Naive thymus-derived CD4-positive, alpha-beta T cell (primary cell): ENCODE measurements around the gene ATP9A. TPM values are rescaled to one million over a fixed set of nuclear protein-coding genes. Genes with fewer than 3 reads are reported as not detected.

Experiments
- ATAC-seq: fragments of 150-1000 bp; cut with Tn5 transposase; 2 replicates; pipeline ENCODE4 v1.10.0; 2021; ENCODE audit warnings: mild to moderate bottlenecking, moderate library complexity
- CTCF ChIA-PET: fragments of 350-600 bp; sonication (Branson Sonifier 250); formaldehyde crosslinking; loops from one replicate; lab custom pipeline; 2021; ENCODE audit warnings: antibody characterized with exemption; lab: Charles Lee
- POLR2A ChIA-PET: fragments of 350-600 bp; sonication (Branson Sonifier 250); formaldehyde crosslinking; loops from one replicate; lab custom pipeline; 2021; ENCODE audit warnings: antibody characterized with exemption, inconsistent platforms; lab: Charles Lee
- DNase-seq, 9 donors: peaks; one replicate each; pipeline versions ENCODE4 v3.0.0 to v3.0.0-alpha.2; 2020 to 2022; ENCODE audit warnings: mixed read lengths in 1 of 9
- H3K27ac ChIP-seq: one replicate; pipeline ENCODE4 v1.7.0; 2013; ENCODE audit warnings: mild to moderate bottlenecking, low read depth, low read length, moderate library complexity
- H3K27me3 ChIP-seq, 2 donors: one replicate each; pipeline ENCODE4 v1.7.0; 2013; ENCODE audit warnings: low read length in 2 of 2, mild to moderate bottlenecking in 2 of 2, moderate library complexity in 2 of 2; ENCODE audit not compliant: control insufficient read depth in 2 of 2, insufficient read depth in 2 of 2
- H3K36me3 ChIP-seq, 3 experiments: 1 replicate in 2 of 3; 2 replicates in 1 of 3; pipeline ENCODE4 v1.7.0; 2013; ENCODE audit warnings: low read length in 3 of 3, mild to moderate bottlenecking in 3 of 3, moderate library complexity in 1 of 3; ENCODE audit not compliant: insufficient read depth in 3 of 3, control insufficient read depth in 2 of 3
- H3K4me1 ChIP-seq, 2 donors: one replicate each; pipeline ENCODE4 v1.7.0; 2013; ENCODE audit warnings: low read length in 2 of 2, mild to moderate bottlenecking in 2 of 2, moderate library complexity in 1 of 2; ENCODE audit not compliant: control insufficient read depth in 2 of 2, insufficient read depth in 2 of 2
- H3K4me3 ChIP-seq: 2 replicates; pipeline ENCODE4 v1.7.0; 2013; ENCODE audit warnings: mild to moderate bottlenecking, low read length
- H3K9me3 ChIP-seq, 3 experiments: 1 replicate in 2 of 3; 2 replicates in 1 of 3; pipeline ENCODE4 v1.7.0; 2013; ENCODE audit warnings: low read length in 3 of 3; ENCODE audit not compliant: control insufficient read depth in 2 of 3
- H3K27ac Mint-ChIP-seq, 9 donors: one replicate each; pipeline ENCODE4 v1.8.0; 2020 to 2022; ENCODE audit warnings: mixed read lengths in 9 of 9, mild to moderate bottlenecking in 8 of 9, moderate library complexity in 5 of 9, inconsistent platforms in 2 of 9
- H3K27me3 Mint-ChIP-seq, 5 donors: one replicate each; pipeline ENCODE4 v1.8.0; 2021 to 2022; ENCODE audit warnings: mixed read lengths in 5 of 5, mild to moderate bottlenecking in 1 of 5
- H3K36me3 Mint-ChIP-seq, 5 donors: one replicate each; pipeline ENCODE4 v1.8.0; 2020 to 2022; ENCODE audit warnings: mixed read lengths in 5 of 5, mild to moderate bottlenecking in 3 of 5, inconsistent platforms in 1 of 5
- H3K4me1 Mint-ChIP-seq, 7 donors: one replicate each; pipeline ENCODE4 v1.8.0; 2020 to 2022; ENCODE audit warnings: mixed read lengths in 7 of 7, mild to moderate bottlenecking in 3 of 7, inconsistent platforms in 1 of 7
- H3K4me3 Mint-ChIP-seq, 10 donors: one replicate each; pipeline ENCODE4 v1.8.0; 2020 to 2022; ENCODE audit warnings: mild to moderate bottlenecking in 10 of 10, mixed read lengths in 10 of 10, moderate library complexity in 6 of 10, inconsistent platforms in 2 of 10
- H3K9me3 Mint-ChIP-seq, 11 donors: one replicate each; pipeline ENCODE4 v1.8.0; 2020 to 2022; ENCODE audit warnings: mixed read lengths in 11 of 11, mild to moderate bottlenecking in 4 of 11, inconsistent platforms in 1 of 11, moderate library complexity in 1 of 11
- intact Hi-C, 2 donors: fragments of 100-400 bp; cut with micrococcal nuclease; formaldehyde crosslinking; loops; one replicate each; pipeline ENCODE4 v1.15.1; 2023
- polyA plus RNA-seq, 2 donors: library from polyadenylated mRNA; unstranded; fragments of 300-500 nt; fragmentation: Illumina TruSeq; gene quantifications; one replicate each; pipeline ENCODE4 v1.2.3, GENCODE V29; 2021
- total RNA-seq, 6 experiments: library from RNA in 5 of 6; stranded (reverse) in 5 of 6; gene quantifications; 1 replicate in 5 of 6; 2 replicates in 1 of 6; pipeline ENCODE4 v1.2.3 and lab custom pipeline; 2021 to 2026

ATP9A gene
- total and polyA plus RNA-seq, 7 experiments from 2014 or later = 0.05 to 2.0 (median 0.83) TPM; not detected in 3

GRCh38 chr20:51628533-51629398, 139.4 kb downstream of the ATP9A start:
- ChIA-PET CTCF (interaction anchor here (0.6 kb wide), 1 partner anchor 694 kb away, joined by 3 read pairs; no protein-coding TSS in a partner anchor), POLR2A (no interaction called here)
- intact Hi-C loops = loop anchor here in 1 of 2 donors (10.0 kb wide), 1 partner anchor 404 kb away; no protein-coding TSS in a partner anchor
- Mint-ChIP-seq H3K36me3 (no peaks in the 10 kb centered on the region), H3K4me3 (no peak overlapping the region), H3K27me3 (peaks cover 7 to 33% (median 9%) of the 10 kb centered on the region in 5 donors), H3K4me1 (peaks cover 0 to 26% (median 8%) of the 10 kb centered on the region in 7 donors), H3K27ac (peak overlapping the region in 1 of 9 donors; percentile 30), H3K9me3 (no peaks in the 10 kb centered on the region)
- Histone ChIP-seq H3K9me3 (no peaks in the 10 kb centered on the region), H3K4me1 (peaks cover 0 to 11% of the 10 kb centered on the region in 2 donors), H3K27me3 (no peaks in the 10 kb centered on the region), H3K4me3 (no peak overlapping the region), H3K27ac (no peak overlapping the region), H3K36me3 (no peaks in the 10 kb centered on the region)
- DNase-seq = no peak
- peak; percentile 24 for ATAC-seq

GRCh38 chr20:51627586-51627985, 140.6 kb downstream of the ATP9A start:
- Mint-ChIP-seq H3K4me1 (peaks cover 0 to 26% (median 8%) of the 10 kb centered on the region in 7 donors), H3K36me3 (no peaks in the 10 kb centered on the region), H3K27me3 (peaks cover 3 to 27% (median 8%) of the 10 kb centered on the region in 5 donors), H3K9me3 (no peaks in the 10 kb centered on the region), H3K4me3 (no peak overlapping the region), H3K27ac (no peak overlapping the region)
- H3K27ac ChIP-seq = no peak overlapping the region
- peaks cover 0 to 11% of the 10 kb centered on the region in 2 donors for H3K4me1 ChIP-seq
- ATAC-seq = no peak
- no peaks in the 10 kb centered on the region for H3K9me3 ChIP-seq
- POLR2A ChIA-PET = no interaction called here
- CTCF ChIA-PET = no interaction called here
- H3K36me3 ChIP-seq = no peaks in the 10 kb centered on the region
- no peak overlapping the region for H3K4me3 ChIP-seq
- intact Hi-C loops = loop anchor here in 1 of 2 donors (10.0 kb wide), 1 partner anchor 403 kb away; no protein-coding TSS in a partner anchor
- H3K27me3 ChIP-seq = no peaks in the 10 kb centered on the region
- no peak for DNase-seq

- ChIA-PET CTCF (no interaction called here), POLR2A (no interaction called here)
- no peak for ATAC-seq
- DNase-seq = no peak
- no peaks in the 10 kb centered on the region for H3K36me3 ChIP-seq
- Mint-ChIP-seq H3K36me3 (no peaks in the 10 kb centered on the region), H3K27ac (no peak overlapping the region), H3K27me3 (peaks cover 0 to 3% (median 3%) of the 10 kb centered on the region in 5 donors), H3K9me3 (no peaks in the 10 kb centered on the region), H3K4me3 (no peak overlapping the region), H3K4me1 (peaks cover 0 to 12% (median 0%) of the 10 kb centered on the region in 7 donors)
- no peak overlapping the region for H3K27ac ChIP-seq
- intact Hi-C loops = loop anchor here in 1 of 2 donors (2.0 to 10.0 kb wide), 2 partner anchors 30 to 400 kb away; no protein-coding TSS in a partner anchor
- no peaks in the 10 kb centered on the region for H3K9me3 ChIP-seq
- H3K4me3 ChIP-seq = no peak overlapping the region
- no peaks in the 10 kb centered on the region for H3K4me1 ChIP-seq
- H3K27me3 ChIP-seq = no peaks in the 10 kb centered on the region
Observed at GRCh38 chr20:51625105-51625504, 143.1 kb downstream of the ATP9A start.

GRCh38 chr20:51624157-51624731, 143.9 kb downstream of the ATP9A start:
- Histone ChIP-seq H3K4me1 (no peaks in the 10 kb centered on the region), H3K27me3 (no peaks in the 10 kb centered on the region), H3K4me3 (no peak overlapping the region), H3K9me3 (no peaks in the 10 kb centered on the region), H3K27ac (no peak overlapping the region), H3K36me3 (no peaks in the 10 kb centered on the region)
- CTCF ChIA-PET = interaction anchor here (0.6 to 1.1 kb wide), 4 partner anchors 245 to 274 kb away, joined by 3 to 6 read pairs (median 4); no protein-coding TSS in a partner anchor
- DNase-seq (peak; percentile 18 to 66 (median 42)), ATAC-seq (peak; percentile 71)
- Mint-ChIP-seq H3K27me3 (no peaks in the 10 kb centered on the region), H3K4me3 (no peak overlapping the region), H3K27ac (no peak overlapping the region), H3K4me1 (peaks cover 0 to 5% (median 0%) of the 10 kb centered on the region in 7 donors), H3K9me3 (no peaks in the 10 kb centered on the region), H3K36me3 (no peaks in the 10 kb centered on the region)
- POLR2A ChIA-PET = no interaction called here
- intact Hi-C loops = loop anchor here (1.0 to 10.0 kb wide), 5 partner anchors 29 to 642 kb away; no protein-coding TSS in a partner anchor

- Histone ChIP-seq H3K9me3 (no peaks in the 10 kb centered on the region), H3K36me3 (no peaks in the 10 kb centered on the region), H3K27me3 (no peaks in the 10 kb centered on the region), H3K4me3 (no peak overlapping the region), H3K27ac (no peak overlapping the region), H3K4me1 (no peaks in the 10 kb centered on the region)
- H3K9me3 Mint-ChIP-seq = no peaks in the 10 kb centered on the region
- no peak overlapping the region for H3K27ac Mint-ChIP-seq
- ChIA-PET POLR2A (no interaction called here), CTCF (interaction anchor here (0.5 to 1.5 kb wide), 2 partner anchors 11 to 251 kb away, joined by 3 to 7 read pairs; no protein-coding TSS in a partner anchor)
- intact Hi-C loops = loop anchor here in 1 of 2 donors (5.0 to 10.0 kb wide), 2 partner anchors 398 to 641 kb away; no protein-coding TSS in a partner anchor
- DNase-seq = no peak
- no peaks in the 10 kb centered on the region for H3K27me3 Mint-ChIP-seq
- no peak for ATAC-seq
- H3K4me3 Mint-ChIP-seq = no peak overlapping the region
- no peaks in the 10 kb centered on the region for H3K4me1 Mint-ChIP-seq
- no peaks in the 10 kb centered on the region for H3K36me3 Mint-ChIP-seq
Observed at GRCh38 chr20:51623255-51623654, 144.9 kb downstream of the ATP9A start.

GRCh38 chr20:51622004-51622874, 146.0 kb downstream of the ATP9A start:
- CTCF ChIA-PET = interaction anchor here (1.5 kb wide), 1 partner anchor 250 kb away, joined by 7 read pairs; no protein-coding TSS in a partner anchor
- H3K4me1 Mint-ChIP-seq = no peaks in the 10 kb centered on the region
- POLR2A ChIA-PET = no interaction called here
- ATAC-seq (no peak), DNase-seq (no peak)
- H3K36me3 Mint-ChIP-seq = no peaks in the 10 kb centered on the region
- H3K9me3 Mint-ChIP-seq = no peaks in the 10 kb centered on the region
- no peaks in the 10 kb centered on the region for H3K36me3 ChIP-seq
- intact Hi-C loops = loop anchor here in 1 of 2 donors (5.0 to 10.0 kb wide), 2 partner anchors 397 to 640 kb away; no protein-coding TSS in a partner anchor
- no peak overlapping the region for H3K27ac Mint-ChIP-seq
- H3K9me3 ChIP-seq = no peaks in the 10 kb centered on the region
- no peak overlapping the region for H3K27ac ChIP-seq
- H3K27me3 ChIP-seq = no peaks in the 10 kb centered on the region
- no peaks in the 10 kb centered on the region for H3K4me1 ChIP-seq
- H3K4me3 Mint-ChIP-seq = no peak overlapping the region
- H3K27me3 Mint-ChIP-seq = no peaks in the 10 kb centered on the region
- no peak overlapping the region for H3K4me3 ChIP-seq
